HCT116 (cell line): ENCODE measurements around the gene MAB21L3. TPM values are rescaled to one million over a fixed set of nuclear protein-coding genes. Genes with fewer than 3 reads are reported as not detected.

Experiments
- ATAC-seq: fragments of 200-7000 bp; cut with Tn5 transposase; 2 replicates; pipeline ENCODE4 v1.9.1; 2020; ENCODE audit warnings: mild to moderate bottlenecking, moderate library complexity
- BruUV-seq: library from RNA; stranded (reverse); fragments of 400-500 nt; replicated peaks from 2 replicates; lab custom pipeline; 2021; lab: Mats Ljungman, UMichigan
- CTCF ChIA-PET: fragments of 300-600 bp; sonication (Branson Sonifier 250); formaldehyde crosslinking; loops from one replicate; lab custom pipeline; 2021; ENCODE audit warnings: antibody characterized with exemption; lab: Charles Lee
- POLR2A ChIA-PET: fragments of 300-600, 350-600 bp; sonication (Branson Sonifier 250); formaldehyde crosslinking; loops from one replicate; lab custom pipeline; 2021; ENCODE audit warnings: antibody characterized with exemption; lab: Charles Lee
- RAD21 ChIA-PET, 2 experiments: fragments of 300-600 bp; sonication (Branson Sonifier 250); formaldehyde crosslinking; loops; one replicate each; lab custom pipeline; 2023; ENCODE audit warnings: low total read pairs in 2 of 2; ENCODE audit not compliant: uncharacterized antibody in 2 of 2, unreplicated experiment in 2 of 2, low non-redundant PET in 1 of 2; lab: Charles Lee
- DNase-seq: peaks from one replicate; pipeline ENCODE4 v3.0.0-alpha.2; 2010; ENCODE audit warnings: low read depth, low spot score
- H2AFZ ChIP-seq: fragments of 200-600 bp; shearing (Covaris generic), sonication (generic); 2 replicates; pipeline ENCODE4 v1.6.1; 2017; ENCODE audit warnings: low read depth, mixed run types, mixed read lengths, antibody characterized with exemption, low read length; ENCODE audit not compliant: poor library complexity, severe bottlenecking
- H3K27ac ChIP-seq: 2 replicates; pipeline ENCODE4 v1.5.1; 2012; ENCODE audit warnings: low read depth, low read length
- H3K27me3 ChIP-seq: fragments of 200-600 bp; sonication (generic); 2 replicates; pipeline ENCODE4 v1.6.1; 2016; ENCODE audit warnings: mixed run types, low read length, mixed read lengths; ENCODE audit not compliant: insufficient read depth
- H3K36me3 ChIP-seq, 2 experiments: fragments of 200-500 bp in 1 of 2; fragments of 200-600 bp in 1 of 2; sonication (Bioruptor generic) in 1 of 2; sonication (generic) in 1 of 2; 2 replicates each; pipeline versions ENCODE4 v1.5.1 to v1.6.1; 2014 to 2016; ENCODE audit warnings: low read length in 2 of 2, inconsistent platforms in 1 of 2, mixed read lengths in 1 of 2, mixed run types in 1 of 2; ENCODE audit not compliant: insufficient read depth in 2 of 2, control insufficient read depth in 1 of 2
- H3K4me1 ChIP-seq, 2 experiments: fragments of 200-600 bp in 1 of 2; sonication (generic) in 1 of 2; 2 replicates each; pipeline versions ENCODE4 v1.5.1 to v1.6.1; 2012 to 2017; ENCODE audit warnings: low read length in 2 of 2, inconsistent platforms in 1 of 2, mild to moderate bottlenecking in 1 of 2, mixed read lengths in 1 of 2, mixed run types in 1 of 2, moderate library complexity in 1 of 2; ENCODE audit not compliant: insufficient read depth in 2 of 2, control insufficient read depth in 1 of 2
- H3K4me2 ChIP-seq: fragments of 200-600 bp; sonication (generic); 2 replicates; pipeline ENCODE4 v1.6.1; 2017; ENCODE audit warnings: mixed run types, low read length, mixed read lengths
- H3K4me3 ChIP-seq, 2 experiments: fragments of 200-600 bp in 1 of 2; sonication (generic) in 1 of 2; replicated peaks in 1 of 2; 2 replicates each; pipeline ENCODE4 v1.5.1; 2011 to 2016; ENCODE audit warnings: low read length in 2 of 2, control low read depth in 1 of 2, low read depth in 1 of 2, mild to moderate bottlenecking in 1 of 2, mixed read lengths in 1 of 2, mixed run types in 1 of 2
- H3K79me2 ChIP-seq: fragments of 200-600 bp; sonication (generic); 2 replicates; pipeline ENCODE4 v1.6.1; 2017; ENCODE audit warnings: mild to moderate bottlenecking, mixed run types, low read length, moderate library complexity, mixed read lengths; ENCODE audit not compliant: insufficient read depth
- H3K9ac ChIP-seq: fragments of 200-600 bp; sonication (generic); 2 replicates; pipeline ENCODE4 v1.6.1; 2016; ENCODE audit warnings: low read length, mixed read lengths
- H3K9me2 ChIP-seq: fragments of 200-600 bp; sonication (generic), shearing (Covaris generic); 2 replicates; pipeline ENCODE4 v1.6.1; 2017; ENCODE audit warnings: mixed run types, mild to moderate bottlenecking, moderate library complexity; ENCODE audit not compliant: insufficient read depth
- H3K9me3 ChIP-seq, 2 experiments: fragments of 200-500 bp in 1 of 2; fragments of 200-600 bp in 1 of 2; sonication (Bioruptor generic) in 1 of 2; sonication (generic) in 1 of 2; 2 replicates each; pipeline ENCODE4 v1.6.1; 2014 to 2017; ENCODE audit warnings: low read length in 2 of 2, mixed read lengths in 2 of 2, inconsistent platforms in 1 of 2, low read depth in 1 of 2, mild to moderate bottlenecking in 1 of 2, mixed run types in 1 of 2, moderate library complexity in 1 of 2; ENCODE audit not compliant: control insufficient read depth in 1 of 2, insufficient read depth in 1 of 2
- H4K20me1 ChIP-seq: fragments of 200-600 bp; sonication (generic), shearing (Covaris generic); 2 replicates; pipeline ENCODE4 v1.6.1; 2017; ENCODE audit warnings: mixed run types, mild to moderate bottlenecking, moderate library complexity; ENCODE audit not compliant: insufficient read depth
- JUND ChIP-seq: IDR thresholded peaks from 2 replicates; pipeline ENCODE4 v1.6.1; 2012
- RAD21 ChIP-seq: IDR thresholded peaks from 2 replicates; pipeline ENCODE4 v1.6.1; 2012; ENCODE audit warnings: low read depth, mild to moderate bottlenecking
- SRF ChIP-seq: IDR thresholded peaks from 2 replicates; pipeline ENCODE4 v1.6.1; 2012; ENCODE audit warnings: low read depth
- TCF7L2 ChIP-seq: IDR thresholded peaks from 2 replicates; pipeline ENCODE4 v1.7.0; 2011; ENCODE audit warnings: borderline replicate concordance, inconsistent platforms; ENCODE audit not compliant: insufficient read depth, insufficient read length; ENCODE audit errors: extremely low read depth
- intact Hi-C: fragments of 100-400 bp; cut with micrococcal nuclease; formaldehyde crosslinking; loops from 2 replicates; pipeline ENCODE4 v1.10.0; 2022
- total RNA-seq: library from RNA; stranded (reverse); gene quantifications from one replicate; pipeline ENCODE4 v1.2.1, GENCODE V29; 2021; ENCODE audit not compliant: unreplicated experiment
- TF ChIP-seq, protein P1 (sequence below): IDR thresholded peaks from 2 replicates; pipeline ENCODE4 v1.6.1; 2011; ENCODE audit warnings: mild to moderate bottlenecking, low read length, moderate library complexity; ENCODE audit not compliant: insufficient replicate concordance; ENCODE audit errors: extremely low read depth
- TF ChIP-seq, protein P2 (sequence below): IDR thresholded peaks from 2 replicates; pipeline ENCODE4 v1.6.1; 2012
- TF ChIP-seq, protein P3 (sequence below): IDR thresholded peaks from 2 replicates; pipeline ENCODE4 v1.6.1; 2012; ENCODE audit warnings: low read depth

MAB21L3 gene
- total RNA-seq, 1 experiment from 2014 or later = not detected

- CTCF ChIA-PET = interaction anchor here (1.8 kb wide), 1 partner anchor 319 kb away, joined by 5 read pairs; no protein-coding TSS in a partner anchor
- ATAC-seq (no peak), DNase-seq (no peak)
- Histone ChIP-seq H3K79me2 (no peaks in the 10 kb centered on the region), H3K27ac (no peak overlapping the region), H3K27me3 (no peaks in the 10 kb centered on the region), H2AFZ (no peak overlapping the region), H3K4me1 (peaks cover 0 to 6% of the 10 kb centered on the region in 2 experiments; a peak in 1 of 4 replicates), H4K20me1 (no peaks in the 10 kb centered on the region), H3K4me3 (no peak overlapping the region), H3K9ac (no peak overlapping the region), H3K36me3 (no peaks in the 10 kb centered on the region), H3K4me2 (no peak overlapping the region), H3K9me3 (no peaks in the 10 kb centered on the region), H3K9me2 (no peaks in the 10 kb centered on the region)
- intact Hi-C loops = no loop called here
- BruUV-seq = no TSS peak
- POLR2A ChIA-PET = no interaction called here
- TF ChIP-seq JUND = no peak
- no peak for TF ChIP-seq RAD21
- TF ChIP-seq, protein P1, sequence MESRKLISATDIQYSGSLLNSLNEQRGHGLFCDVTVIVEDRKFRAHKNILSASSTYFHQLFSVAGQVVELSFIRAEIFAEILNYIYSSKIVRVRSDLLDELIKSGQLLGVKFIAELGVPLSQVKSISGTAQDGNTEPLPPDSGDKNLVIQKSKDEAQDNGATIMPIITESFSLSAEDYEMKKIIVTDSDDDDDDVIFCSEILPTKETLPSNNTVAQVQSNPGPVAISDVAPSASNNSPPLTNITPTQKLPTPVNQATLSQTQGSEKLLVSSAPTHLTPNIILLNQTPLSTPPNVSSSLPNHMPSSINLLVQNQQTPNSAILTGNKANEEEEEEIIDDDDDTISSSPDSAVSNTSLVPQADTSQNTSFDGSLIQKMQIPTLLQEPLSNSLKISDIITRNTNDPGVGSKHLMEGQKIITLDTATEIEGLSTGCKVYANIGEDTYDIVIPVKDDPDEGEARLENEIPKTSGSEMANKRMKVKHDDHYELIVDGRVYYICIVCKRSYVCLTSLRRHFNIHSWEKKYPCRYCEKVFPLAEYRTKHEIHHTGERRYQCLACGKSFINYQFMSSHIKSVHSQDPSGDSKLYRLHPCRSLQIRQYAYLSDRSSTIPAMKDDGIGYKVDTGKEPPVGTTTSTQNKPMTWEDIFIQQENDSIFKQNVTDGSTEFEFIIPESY = no peak
- TF ChIP-seq SRF = no peak
- TF ChIP-seq, protein P2, sequence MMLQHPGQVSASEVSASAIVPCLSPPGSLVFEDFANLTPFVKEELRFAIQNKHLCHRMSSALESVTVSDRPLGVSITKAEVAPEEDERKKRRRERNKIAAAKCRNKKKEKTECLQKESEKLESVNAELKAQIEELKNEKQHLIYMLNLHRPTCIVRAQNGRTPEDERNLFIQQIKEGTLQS = no peak
- TF ChIP-seq, protein P3, sequence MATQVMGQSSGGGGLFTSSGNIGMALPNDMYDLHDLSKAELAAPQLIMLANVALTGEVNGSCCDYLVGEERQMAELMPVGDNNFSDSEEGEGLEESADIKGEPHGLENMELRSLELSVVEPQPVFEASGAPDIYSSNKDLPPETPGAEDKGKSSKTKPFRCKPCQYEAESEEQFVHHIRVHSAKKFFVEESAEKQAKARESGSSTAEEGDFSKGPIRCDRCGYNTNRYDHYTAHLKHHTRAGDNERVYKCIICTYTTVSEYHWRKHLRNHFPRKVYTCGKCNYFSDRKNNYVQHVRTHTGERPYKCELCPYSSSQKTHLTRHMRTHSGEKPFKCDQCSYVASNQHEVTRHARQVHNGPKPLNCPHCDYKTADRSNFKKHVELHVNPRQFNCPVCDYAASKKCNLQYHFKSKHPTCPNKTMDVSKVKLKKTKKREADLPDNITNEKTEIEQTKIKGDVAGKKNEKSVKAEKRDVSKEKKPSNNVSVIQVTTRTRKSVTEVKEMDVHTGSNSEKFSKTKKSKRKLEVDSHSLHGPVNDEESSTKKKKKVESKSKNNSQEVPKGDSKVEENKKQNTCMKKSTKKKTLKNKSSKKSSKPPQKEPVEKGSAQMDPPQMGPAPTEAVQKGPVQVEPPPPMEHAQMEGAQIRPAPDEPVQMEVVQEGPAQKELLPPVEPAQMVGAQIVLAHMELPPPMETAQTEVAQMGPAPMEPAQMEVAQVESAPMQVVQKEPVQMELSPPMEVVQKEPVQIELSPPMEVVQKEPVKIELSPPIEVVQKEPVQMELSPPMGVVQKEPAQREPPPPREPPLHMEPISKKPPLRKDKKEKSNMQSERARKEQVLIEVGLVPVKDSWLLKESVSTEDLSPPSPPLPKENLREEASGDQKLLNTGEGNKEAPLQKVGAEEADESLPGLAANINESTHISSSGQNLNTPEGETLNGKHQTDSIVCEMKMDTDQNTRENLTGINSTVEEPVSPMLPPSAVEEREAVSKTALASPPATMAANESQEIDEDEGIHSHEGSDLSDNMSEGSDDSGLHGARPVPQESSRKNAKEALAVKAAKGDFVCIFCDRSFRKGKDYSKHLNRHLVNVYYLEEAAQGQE = no peak
- TF ChIP-seq TCF7L2 = no peak
- RAD21 ChIA-PET = no interaction called here
Observed at GRCh38 chr1:116166655-116167054, 55.5 kb downstream of the MAB21L3 start.
